DMS79 (cell line): ENCODE measurements around the gene COL13A1.

Source experiments
- DNase-seq: peaks from one replicate; lab custom pipeline; 2025; lab: John Stamatoyannopoulos, UW

COL13A1 gene

DNA sequence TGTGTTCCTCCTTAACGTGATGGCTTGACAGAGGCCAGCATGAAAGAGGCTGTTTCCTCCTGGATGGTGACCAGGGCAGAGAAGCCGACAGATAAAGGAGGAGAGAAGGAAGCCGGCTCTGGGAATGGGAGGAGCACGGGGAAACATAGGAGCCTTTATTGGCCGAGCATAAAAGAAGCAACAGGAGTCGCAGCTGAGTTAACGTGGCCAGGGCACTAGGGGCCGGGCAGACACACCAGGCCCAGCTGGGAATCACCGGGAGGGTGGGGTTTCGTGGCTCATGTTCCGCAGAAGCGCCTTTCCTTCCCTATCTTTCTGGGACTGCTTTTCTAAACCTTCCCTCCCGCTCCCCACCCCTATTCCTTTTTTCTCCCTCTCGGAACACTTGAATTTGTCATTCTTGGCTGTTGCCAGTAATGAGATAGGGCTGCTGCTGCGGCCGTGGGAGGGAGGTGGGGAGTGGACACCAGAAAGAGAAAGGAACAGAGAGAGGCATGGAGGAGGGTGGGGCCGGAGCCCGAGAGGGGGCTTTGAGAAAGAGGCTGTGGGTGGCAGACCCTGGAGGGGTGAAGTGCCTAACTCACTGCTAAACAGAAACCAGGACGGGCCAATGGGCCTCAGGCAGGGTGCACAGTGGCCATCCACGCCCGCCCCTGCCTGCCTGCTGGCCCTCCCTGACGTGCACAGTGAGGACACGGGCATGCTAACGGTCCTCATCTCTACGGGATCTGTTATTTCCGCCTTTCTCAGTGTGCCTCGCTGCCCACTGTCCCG is 65.2 kb downstream of the COL13A1 start:
- no peak for DNase-seq

DNA sequence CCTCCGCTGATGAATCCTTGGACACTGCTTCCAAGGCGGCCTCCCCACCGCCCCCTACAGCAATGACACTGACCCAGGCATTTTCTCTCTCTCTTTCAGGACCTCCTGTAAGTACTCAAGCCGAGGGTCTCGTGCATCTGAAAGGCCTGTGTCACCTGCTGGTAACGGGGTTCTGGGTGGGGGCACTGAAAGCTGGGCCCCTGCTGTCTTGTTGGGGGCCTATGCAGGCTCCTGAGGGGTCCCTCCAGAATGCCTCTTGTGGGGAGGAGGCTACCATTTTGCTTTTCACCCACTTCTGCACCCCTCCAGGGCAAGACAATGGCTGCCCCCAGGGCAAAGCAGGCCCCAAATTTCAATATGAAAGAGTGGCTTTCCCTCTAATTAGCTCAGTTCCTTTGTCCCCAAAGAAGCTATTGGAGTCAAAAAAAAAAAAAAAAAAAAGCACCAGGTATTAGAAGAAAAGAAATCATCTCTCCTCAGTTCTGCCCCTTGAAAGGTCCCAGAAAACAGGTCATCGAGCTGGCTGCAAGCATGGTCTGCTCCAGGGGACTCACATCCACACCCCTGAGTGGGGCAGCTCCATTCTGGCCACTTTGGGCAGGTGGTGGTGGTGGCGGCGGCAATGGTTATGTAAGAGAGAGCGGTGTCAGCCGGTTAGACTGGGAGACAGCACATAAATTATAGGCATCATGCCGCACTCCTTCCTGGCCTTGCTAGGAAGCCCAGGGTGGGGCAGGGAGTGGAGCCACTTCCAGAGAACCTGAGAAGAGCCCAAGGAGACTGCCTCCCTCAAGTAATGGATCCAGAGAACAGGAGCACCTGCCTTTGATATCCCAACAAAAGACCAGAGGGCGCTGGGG is 66.2 kb downstream of the COL13A1 start:
- DNase-seq: no peak

DNA sequence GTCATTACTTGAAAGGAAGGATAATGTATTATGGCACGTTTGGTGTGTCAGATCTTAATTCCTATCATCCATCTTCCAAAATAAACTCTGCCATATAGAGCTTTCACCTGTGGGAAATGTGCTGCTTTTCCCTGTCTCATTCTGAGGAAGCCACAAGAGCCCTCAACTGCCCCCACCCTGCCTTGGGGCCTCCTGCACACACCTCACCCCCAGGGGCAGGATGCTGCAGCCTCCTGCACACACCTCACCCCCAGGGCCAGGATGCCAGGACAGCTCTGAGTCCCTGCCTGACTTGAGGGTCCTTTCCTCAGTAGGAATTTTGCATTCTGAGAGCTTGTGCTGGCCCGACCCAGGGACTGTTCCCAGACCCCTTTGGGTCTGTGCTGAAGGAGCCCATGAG is 67.1 kb downstream of the COL13A1 start:
- no peak for DNase-seq

DNA sequence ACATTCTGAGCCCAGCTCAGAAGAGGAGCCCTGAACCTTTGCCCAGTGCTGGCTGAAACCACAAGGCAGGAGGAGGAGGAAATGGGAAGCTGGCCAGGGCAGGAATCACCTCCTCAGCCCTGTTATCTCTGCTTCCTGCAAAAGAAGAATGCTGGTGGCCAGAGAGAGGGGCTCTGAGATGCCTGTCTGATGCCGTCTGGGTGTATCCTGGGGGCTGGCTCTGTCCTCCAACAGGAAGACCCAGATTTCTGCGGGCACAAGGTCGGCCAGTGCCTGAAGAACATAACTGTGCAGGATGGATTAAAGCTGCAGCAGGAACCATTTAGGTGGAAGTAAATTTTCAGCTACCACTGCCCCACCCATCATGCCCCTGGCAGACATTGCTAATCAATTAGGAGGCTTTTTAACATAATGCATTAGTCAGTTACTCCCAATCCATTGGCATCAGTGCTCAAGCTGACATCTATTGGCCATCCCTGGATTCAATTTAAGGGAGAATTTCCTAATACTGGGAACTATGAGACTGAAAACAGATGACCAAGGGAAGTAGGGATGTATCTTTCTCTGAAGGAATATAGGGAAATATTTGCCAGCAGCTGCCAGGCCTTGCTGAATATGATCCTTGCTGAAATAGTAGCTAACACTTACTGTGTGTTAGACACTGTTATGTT is 67.7 kb downstream of the COL13A1 start:
- DNase-seq: no peak

DNA sequence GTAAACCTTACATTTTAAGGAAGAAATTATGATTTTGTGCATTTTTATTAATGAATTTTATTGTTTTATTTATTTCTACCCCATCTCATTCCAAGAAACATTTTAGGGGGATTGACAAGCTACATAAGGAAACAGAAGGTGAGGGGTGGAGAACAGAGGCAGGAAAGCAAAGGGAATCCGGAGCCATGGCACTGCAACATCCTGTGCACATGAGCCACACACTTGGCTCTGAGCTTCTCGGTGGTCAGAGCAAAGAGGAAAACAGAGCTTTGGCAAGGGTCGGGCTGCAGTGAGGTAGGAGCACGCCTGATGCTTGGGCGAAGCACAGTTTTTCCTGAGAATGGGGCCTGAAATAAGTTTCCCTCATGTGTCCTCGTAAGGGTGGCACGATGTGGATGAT is 68.9 kb downstream of the COL13A1 start:
- DNase-seq: no peak

DNA sequence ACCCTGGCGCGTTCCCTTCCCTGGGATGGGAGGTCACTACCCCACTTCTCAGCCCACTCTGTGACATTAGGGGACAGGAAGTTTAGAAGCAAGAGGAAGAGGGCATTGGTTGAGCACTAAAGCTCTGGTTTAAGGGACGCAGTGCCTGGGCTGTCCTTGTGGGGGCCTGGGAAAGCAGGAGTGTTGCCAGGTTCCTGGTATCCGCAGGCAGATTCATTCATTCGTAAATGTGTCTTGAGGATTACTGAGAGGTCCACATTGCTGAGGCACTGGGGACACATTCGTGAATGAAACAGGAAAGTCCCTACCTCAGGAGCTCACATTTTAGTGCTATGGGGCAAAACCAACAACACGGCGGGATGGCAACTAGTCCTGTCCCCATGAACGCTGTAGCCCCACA is 69.4 kb downstream of the COL13A1 start:
- no peak for DNase-seq

DNA sequence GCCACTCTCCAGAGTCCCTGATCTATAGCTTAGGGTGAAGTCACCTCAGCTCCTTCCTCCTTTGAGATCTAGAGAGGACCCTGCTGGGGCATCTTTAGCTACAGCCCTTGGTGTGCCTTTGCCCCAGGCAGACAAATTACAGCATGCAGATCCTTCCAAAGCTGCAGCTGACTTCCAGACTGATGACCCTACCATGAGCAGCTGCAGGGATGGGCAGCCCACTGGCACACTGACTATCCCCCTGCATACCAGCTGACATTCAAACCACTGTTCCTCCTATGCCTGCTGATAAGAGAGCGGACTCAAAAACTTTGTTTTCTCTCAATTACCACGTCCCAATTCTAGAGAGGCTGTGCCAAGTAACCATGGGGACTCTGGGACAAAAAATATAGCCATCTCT is 70.6 kb downstream of the COL13A1 start:
- no peak for DNase-seq

DNA sequence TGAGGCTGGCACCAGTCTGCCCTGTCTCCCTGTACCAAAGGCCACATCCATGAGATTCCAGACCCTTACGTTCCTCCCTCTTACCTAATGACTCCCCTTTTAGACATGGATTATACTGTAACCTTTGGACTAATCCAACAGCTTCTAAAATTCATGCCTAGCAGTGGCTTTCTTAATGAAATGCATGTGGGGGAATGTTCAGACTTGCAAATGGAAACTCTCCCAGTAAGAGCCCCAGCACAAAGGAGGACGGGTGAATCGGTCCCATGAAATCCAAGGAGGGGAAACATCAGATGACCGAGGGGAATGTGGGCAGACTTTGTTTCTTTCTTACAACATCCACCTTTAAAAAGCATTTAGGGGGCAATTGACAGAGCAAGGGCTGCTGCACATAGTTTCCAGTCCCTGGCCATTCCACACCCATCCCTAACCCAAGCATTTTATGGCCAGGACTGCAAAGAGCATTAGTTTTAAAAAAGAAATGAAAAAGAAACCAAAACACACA is 71.5 kb downstream of the COL13A1 start:
- DNase-seq: no peak

DNA sequence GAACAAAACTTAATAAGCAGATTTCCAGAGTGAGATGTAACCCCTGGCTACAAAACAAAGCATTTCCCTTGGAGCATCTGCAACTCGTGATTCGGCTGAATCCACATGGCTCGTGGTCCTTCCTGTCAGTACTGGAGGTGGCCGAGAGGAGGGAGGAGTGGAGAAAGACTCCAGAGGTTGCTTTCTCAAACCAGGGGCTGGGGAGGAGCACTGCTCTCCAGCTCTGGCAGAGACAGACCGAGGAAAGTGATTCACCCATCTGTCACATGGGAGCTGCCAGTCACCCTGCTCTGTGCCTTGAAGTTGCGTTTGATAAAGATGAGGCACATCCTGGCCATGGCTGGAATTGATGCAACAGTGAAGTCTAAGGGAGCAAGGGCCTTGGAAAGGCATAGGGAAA is 72.7 kb downstream of the COL13A1 start:
- no peak for DNase-seq

DNA sequence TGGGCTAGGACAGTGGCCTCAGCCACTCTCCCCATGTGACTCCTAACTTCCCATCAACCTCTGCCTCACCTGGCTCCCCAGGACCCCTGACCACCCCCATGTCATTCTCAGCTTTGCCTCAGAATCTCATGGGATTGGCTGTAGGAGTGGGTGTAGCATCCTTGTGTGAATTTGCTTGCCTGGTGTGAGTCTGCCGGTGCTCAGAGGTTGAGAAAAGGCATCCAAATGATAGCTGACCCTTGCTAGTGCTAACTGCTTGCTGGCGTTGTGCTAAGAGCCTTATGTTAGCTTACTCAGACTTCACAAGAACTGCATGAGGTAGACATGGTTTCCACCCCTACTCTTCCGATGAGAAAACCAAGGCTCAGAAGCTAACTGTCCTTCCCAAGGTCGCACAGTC is 74.2 kb downstream of the COL13A1 start:
- DNase-seq: no peak

DNA sequence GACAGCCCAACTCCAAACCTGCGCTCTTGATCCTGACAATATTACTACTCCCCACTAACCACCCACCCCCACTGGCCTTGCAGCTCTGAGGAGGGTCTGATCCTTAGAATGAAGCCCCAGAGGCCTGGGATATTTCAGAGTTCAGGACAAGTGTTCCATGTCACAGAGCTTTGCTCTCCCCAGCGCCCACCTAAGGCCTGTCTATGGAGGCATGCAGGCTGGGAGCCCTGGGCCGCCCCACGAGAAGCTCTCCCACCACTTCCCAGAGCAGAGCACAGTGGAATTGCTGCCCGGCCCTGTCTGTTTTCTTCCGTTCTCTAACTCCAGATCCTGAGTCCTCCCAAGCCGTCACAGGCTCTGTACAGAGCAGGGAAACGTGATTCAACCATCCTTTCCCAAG is 74.6 kb downstream of the COL13A1 start:
- no peak for DNase-seq

DNA sequence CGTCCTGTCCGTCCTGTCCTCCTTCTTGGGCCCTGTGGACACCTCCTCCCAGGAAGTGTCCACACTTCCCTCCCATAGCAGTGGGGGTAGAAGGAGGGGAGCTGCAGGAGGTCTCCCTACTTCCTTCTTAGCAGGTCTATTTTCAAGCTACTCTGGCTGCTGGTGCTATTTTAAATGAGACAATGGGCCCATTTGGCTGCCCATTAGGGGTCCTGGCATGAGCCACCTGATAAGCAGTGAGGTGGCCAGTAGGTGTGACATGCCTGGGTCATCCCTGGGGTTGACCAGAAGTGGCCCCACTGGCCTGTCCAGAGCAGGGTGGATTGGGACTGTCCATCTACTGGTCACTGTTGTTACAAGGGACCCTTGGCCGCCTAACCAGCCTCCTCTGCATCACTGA is 75.2 kb downstream of the COL13A1 start:
- no peak for DNase-seq

DNA sequence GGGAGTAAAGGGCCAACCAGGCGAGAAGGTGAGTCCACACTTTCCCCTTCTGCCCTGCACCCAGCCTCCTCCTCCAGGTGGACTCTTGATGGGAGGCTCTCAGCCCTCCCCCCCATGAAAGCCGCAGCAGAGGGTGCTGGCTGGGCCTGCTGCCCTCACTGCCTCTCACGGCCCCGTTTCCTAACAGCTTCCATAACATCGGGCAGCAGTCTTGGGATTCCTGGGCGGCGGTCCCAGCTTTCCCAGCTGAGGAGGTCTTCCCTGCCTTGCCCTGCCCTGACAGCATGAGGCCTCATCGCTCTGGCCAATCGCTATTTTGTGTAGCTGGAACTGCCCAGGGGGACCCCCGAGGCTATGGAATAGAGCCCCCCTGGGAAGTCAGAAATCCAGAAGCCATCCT is 76.3 kb downstream of the COL13A1 start:
- no peak for DNase-seq

DNA sequence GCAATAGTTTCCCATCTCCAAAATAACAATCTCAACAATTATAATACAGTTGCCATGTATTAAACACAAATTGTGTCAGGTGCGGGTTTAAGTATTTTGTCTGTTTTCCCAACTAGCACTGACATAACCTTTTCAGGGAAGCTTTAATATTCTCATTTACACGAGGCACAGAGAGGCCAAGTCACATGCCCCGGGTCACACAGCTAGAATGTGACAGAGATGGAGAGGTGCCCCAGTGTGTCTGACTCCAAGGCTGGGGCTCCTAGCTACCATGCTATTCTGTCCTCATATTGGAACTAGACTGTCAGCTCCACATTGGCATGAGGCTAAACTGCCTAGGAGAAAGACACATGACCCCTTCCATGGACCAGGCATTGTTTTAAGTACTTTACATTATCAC is 77.2 kb downstream of the COL13A1 start:
- DNase-seq: no peak

DNA sequence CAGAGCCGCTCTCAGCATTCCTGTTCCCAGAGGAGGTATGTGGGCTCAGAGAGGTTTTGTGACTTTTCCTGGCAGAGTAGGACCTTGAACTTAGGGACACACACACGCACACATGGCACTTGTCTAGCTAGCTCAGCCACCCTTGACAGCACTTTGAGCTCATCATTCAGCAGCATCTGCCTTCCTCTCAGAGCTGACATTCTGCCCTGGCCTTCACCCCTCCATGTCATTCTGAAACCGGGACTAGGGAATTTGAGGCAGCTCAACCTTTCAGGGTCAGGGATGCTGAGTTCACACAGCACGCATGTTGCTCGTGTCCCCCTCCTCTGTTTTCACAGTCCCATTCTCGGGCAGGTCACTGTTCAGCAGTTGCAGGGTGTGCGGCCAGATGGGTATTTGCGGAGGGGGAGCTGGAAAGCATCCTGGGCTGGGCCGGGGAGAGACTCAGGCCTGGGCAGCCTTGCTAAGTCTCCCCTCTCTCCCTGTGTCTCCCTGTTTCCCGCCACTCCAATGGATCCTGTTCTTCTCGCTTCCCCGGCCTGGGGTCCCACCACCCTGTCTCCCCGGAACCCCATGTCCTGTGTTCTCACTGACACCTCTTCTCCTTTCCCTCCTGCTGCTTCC is 78.0 kb downstream of the COL13A1 start:
- DNase-seq: no peak

DNA sequence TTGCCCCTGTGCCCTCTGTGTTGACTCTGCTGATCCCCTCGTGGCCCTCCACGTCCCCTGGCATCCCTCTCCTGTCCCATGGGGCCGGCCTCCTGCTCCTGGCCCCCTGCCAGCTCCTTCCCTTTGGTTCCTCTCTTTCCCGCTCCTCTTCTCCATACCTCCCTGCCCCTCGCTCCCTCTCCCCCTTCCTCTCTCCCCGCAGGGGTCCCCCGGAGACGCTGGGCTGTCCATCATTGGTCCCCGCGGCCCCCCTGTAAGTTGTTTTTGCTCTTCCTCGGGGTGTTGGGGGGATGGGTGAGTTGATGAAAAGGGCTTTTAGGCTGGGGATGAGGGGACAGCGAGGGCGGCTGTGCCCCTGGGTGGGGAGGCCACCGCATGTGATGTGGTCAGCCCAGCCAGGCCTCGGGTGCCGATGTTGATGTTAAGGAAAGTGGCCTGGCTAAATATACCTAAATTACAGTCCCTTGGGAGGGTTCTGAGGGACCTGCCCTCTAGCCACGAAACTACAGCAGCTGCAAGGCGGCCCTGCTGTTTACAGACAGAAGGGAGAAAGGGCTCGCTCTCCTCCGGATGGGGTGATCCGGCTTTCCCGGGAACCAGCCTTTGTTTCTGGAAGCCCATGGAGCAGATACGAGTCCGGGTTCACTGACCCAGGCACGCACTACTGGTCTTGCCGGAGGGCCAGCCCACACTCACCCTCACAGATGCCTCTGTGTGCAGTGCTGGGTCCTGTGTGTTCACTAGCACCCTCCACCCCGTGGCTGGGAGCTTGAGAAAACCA is 78.8 kb downstream of the COL13A1 start:
- no peak for DNase-seq

DNA sequence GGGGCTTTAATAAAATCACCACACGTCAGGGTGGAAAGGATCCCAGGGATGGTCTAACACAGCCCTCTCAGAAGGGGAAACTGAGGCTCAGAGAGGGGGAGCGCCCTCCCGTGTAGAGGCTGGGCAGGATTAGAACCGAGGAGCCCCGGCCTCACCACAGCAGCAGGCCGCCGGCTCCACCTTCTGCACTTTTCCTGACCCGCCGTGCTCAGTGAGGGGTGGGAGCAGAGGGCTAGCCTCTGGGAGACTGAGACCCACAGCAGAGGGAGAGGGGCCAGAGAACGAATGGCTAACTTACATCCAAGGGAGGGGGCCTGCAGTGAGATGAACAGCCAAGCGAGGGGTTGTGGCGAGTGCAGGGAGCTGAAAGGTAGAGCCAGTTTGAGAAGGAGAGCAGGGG is 79.5 kb downstream of the COL13A1 start:
- no peak for DNase-seq

DNA sequence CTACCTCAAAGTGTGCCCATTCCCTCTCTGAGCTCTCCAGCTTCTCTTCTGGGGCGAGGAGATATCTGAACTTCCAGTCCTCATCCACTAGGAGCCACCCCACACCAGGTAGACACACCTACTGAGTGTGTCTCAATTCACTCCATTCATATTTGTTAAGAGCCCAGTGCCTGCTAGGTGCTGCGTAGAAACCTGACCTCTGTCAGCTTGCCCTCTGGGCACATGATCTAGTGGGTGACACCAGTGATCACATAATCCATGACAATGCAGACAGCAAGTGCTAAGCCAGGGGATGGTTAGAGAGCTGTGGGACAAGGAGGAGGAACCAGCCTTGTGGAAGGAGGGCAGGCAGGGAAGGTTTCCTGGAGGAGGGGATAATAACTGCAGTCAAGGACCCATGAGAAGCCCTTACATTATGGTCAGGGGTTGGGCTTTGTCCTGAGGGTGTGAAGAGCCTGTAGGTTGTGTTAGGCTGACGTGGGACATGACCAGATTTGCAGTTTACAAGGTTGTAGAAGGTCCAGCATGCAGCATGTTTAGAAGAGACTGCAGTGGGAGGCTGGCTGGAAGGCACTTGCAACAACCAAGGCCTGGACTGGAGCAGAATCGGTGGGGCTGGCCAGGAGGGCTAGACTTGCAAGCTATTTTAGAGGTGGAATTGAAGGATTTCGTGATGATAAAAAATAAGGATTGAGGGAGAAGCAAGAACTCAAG is 81.8 kb downstream of the COL13A1 start:
- DNase-seq: no peak

DNA sequence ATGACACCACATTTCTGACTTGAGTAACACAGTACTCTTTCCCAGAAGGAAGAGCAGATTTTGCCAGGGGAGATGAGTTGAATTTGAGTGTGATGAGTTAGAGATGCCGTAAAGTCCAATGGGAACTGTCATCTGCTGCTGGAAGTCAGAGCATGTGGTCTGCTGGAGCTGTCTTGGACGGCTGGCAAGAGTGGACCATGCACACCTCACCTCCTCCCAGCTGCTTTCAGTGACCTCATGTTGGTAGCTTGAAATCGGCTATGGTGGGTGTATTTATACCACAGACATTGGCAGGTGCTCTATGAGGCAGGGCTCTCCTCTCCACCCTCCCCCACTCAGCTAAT is 82.3 kb downstream of the COL13A1 start:
- DNase-seq: no peak

DNA sequence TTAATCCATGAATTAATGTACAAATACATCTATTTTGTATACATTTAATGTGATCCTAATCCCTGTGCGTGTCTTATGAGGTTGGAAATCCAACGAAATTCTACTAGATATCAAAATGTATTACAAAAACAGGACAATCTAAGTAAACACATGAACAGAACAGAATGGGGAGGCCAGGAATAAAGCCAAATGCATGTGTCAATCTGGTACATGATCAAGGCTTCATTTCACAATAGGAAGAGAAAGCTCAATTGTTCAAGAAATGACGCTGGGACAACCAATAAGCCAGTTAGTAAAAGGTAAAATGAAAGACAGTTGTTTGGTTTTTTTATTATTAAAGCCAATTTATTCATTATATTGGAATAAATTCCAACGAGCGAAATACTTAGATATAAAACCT is 83.0 kb downstream of the COL13A1 start:
- no peak for DNase-seq
